Ureter (tissue), 1 donor: ENCODE measurements around the gene TRIM13. TPM values are rescaled to one million over a fixed set of nuclear protein-coding genes. Genes with fewer than 3 reads are reported as not detected.
"Not testable (repeated sequence)": the region's sequence is repeated elsewhere in the genome, so short reads cannot be mapped to it uniquely, and the experiment has no call there.

Source experiments
- DNase-seq: peaks from one replicate; pipeline ENCODE4 v3.0.0-alpha.2; 2020; ENCODE audit warnings: low spot score
- total RNA-seq: library from RNA; stranded (reverse); gene quantifications from one replicate; pipeline ENCODE4 v1.2.4, GENCODE V29; 2023
- donor health status: DM: yes; HTN: yes; CAD: no.

Gene TRIM13
- total RNA-seq = 29.5 TPM

DNA sequence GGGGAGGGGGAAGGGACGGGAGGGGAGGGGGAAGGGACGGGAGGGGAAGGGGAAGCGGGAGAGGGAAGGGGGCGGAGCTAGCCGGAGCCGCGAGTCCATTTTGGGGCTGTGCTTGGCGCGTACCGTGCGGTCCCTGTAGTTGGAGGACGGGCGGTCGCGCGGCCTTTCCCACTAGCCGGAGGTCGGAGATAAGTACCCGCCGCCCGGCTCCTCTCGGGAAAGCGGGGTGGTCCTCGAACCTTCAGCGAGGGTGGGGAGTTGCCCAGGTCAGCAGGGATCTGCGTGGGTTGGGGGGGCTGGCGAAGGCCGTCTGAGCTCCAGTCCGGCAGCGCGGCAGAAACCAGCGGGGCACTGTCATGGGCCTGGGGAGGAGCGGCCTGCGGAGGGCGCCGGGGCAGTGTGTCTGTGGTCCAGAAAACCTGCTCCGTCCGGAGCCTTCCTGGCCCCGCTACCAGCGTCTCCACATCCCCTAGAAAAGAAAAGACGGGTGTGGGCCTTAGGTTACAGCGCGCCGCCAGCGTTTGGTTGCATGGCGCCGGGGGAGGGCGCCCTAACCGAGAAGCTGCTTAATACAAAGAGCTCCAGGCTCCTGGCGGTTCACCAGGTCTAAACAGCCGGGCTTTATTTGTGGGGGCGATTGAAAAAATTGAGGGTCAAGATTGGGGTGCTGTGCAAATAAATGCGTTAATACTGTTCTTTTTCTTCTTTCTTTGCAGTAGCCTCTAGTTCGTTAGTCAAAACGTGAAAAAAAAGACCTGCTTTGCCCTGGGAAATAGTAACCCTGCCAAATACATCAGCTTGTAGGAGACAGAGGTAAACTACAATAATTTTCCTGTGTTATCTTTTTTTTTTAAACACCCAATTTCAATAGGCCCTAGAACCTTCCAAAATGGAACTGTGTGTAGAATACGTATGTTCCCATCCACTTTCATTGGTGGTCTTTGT is at the start of gene TRIM13:
TRIM13 (plus strand) TSS at position 92 of the 945 bp plus-strand sequence. CDS start 14,899 bp downstream, outside the sequence.
- DNase-seq = peak; percentile 91

DNA sequence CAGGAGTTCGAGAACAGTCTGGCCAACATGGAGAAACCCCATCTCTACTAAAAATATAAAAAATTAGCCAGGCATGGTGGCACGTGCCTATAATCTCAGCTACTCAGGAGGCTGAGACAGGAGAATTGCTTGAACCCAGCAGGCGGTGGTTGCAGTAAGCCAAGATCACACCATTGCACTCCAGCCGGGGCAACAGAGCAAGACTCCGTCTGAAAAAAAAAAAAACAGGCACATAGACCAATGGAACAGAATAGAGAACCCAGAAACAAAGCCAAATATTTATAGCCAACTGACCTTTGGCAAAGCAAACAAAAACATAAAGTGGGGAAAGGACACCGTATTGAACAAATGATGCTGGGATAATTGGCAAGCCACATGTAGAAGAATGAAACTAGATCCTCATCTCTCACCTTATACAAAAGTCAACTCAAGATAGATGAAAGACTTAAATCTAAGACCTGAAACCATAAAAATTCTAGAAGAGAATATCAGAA is 48.0 kb upstream of the TRIM13 start:
- not testable (repeated sequence) for DNase-seq

GRCh38 chr13:49951754-49952535 is 44.9 kb upstream of the TRIM13 start:
- DNase-seq = no peak

- DNase-seq = no peak
Measured at GRCh38 chr13:49953560-49953959, 43.3 kb upstream of the TRIM13 start.

GRCh38 chr13:49954674-49955455 is 42.0 kb upstream of the TRIM13 start:
- DNase-seq = no peak

DNA sequence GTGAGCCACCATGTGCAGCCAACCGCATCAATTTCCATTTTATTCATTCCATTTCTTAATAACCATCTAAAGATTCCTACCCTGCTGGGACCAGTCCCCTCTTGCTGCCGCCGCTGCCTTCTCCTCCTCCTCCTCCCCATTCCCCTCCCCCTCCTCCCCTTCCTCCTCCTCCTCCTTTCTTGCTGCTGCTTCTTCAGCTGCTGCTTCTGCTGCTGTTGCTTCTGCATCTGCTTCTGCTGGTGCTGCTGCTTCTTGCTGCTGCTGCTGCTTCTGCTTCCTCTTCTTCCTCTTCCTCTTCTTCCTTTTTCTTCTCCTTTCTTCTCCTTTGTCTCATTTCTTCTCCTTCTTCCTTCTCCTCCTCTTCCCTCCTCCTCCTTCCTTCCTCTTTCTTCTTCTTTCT is 40.7 kb upstream of the TRIM13 start:
- DNase-seq = no peak

DNA sequence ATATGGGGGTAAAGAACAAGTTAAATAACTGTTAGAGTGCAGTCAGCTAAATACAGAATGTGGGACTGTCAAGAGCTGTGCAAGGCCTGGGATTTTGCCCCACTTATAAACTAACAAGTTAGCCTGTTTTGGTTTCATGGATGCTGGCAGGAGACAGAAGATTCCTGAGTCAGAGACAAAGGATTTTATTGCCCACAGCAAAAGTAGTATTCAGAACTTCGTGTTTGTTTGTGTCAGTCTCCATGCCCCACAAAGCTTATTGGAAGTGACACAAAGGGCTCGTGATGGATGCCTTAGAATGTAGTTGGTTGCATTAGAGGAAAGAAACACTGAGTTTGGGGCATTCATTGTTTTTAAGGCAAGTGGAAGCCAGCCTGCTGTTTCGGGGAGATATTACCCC is 38.5 kb upstream of the TRIM13 start:
- DNase-seq = no peak

DNA sequence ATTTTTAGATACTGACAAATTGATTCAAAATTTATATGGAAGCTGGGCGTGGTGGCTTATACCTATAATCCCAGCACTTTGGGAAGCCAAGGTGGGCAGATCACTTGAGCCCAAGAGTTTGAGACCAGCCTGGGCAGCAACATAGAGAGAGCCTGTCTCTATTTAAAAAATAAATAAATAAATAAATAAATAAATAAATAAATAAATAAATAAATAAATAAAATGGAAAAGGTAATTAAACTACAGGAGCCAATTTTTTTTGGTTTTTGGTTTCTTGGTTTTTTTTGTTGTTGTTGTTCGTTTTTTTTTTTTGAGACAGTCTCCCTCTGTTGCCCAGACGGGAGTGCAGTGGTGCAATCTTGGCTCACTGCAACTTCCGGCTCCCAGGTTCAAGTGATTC is 29.4 kb upstream of the TRIM13 start:
- DNase-seq = no peak

GRCh38 chr13:49972709-49973108 is 24.1 kb upstream of the TRIM13 start:
- DNase-seq = no peak

GRCh38 chr13:49975826-49976225 is 21.0 kb upstream of the TRIM13 start:
- no peak for DNase-seq

DNA sequence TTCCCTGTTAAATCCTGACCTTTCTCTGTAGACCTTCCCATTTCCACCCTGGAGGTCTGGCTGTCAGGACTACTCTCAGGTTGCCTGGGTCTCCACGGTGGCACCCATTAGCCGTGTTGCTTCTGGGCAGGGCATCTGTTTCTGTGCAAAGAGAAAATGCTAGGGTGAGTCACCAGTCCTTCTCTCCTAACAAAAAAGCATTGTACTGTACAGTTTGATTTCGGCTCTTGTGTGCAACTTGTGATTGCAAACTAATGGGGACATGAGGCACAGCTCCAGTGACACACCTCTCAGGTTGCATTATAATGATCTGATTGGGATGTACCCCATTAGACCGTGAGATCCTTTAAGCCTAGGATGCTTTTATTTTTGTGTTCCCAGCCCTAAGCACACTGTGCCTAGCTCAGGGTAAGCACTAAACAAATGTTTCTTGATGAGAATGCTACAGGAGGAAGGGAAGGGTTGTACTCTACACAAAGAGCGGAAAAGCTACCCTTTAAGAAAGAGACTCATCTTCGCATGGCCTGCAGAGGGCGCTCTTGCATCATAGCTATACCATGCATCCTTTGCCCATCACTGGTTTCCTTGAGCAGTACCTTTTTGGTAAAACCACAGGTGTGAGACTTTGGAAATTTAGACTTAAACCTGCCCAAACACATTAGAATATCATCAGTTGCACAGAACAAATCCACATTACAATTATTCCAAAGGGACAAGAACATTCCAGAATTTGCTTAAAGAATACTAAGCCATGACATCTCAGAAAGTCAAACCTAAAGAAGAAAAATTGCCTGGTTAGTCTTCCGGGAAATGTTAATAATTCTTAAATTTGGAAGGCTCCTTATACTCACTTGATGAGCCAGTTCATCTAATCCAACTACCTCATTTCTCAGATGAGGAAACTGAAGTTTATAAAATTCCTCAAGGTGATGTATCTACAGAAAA is 20.3 kb upstream of the TRIM13 start:
- peak; percentile 72 for DNase-seq

DNA sequence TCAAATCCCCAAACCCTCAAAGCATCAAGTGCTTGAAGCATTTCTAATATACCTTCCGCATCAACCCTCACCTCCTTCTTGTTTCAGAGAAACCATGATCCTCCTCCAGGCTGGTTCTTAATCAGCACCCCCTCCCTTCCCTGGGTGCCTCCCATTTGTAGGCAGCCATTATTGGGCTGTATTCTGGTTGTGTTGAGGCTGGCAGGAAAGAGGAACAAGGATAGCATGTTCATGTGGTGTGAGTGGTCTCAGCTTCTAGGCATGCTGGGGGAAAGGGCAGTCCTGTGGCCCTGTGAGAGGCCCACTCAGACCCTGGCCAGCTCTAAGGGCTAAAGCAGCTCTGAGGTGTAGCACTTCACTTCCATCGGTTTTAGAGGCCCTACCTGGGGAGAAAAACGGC is 18.9 kb upstream of the TRIM13 start:
- no peak for DNase-seq

DNA sequence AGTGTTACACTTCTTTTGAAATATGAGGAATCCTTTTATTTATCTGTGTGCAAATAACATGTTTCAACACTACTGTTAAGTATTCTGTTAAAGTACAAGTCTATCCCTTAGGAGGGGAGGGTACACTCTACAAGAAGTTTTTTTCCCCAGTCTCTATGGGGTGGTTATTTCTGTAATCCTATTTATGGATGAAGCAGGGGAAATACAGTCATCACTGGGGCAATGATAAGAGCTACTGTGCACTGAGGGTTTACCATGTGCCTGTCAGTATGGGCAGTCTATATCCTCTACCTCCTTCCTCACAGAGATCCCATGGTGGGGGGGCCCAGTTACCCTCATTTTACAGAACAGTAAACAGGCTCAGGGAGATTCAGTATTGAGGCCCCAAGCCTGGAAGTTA is 16.6 kb upstream of the TRIM13 start:
- DNase-seq = no peak

GRCh38 chr13:49985129-49985528 is 11.7 kb upstream of the TRIM13 start:
- no peak for DNase-seq

DNA sequence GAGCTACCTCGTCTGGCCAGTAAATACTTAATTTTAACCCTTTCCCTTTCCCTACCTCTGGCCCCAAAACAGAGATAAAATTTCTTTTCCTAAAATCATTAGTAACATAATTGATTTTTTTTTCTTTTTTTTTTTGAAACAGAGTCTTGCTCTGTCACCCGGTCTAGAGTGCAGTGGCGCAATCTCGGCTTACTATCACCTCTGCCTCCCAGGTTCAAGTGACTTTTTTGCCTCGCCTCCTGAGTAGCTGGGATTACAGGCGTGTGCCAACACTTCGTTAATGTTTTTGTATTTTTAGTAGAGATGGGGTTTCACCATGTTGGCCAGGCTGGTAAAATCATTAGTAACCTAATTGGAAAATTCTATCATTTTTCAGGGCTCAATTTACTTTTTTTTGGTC is 10.4 kb upstream of the TRIM13 start:
- DNase-seq = no peak

DNA sequence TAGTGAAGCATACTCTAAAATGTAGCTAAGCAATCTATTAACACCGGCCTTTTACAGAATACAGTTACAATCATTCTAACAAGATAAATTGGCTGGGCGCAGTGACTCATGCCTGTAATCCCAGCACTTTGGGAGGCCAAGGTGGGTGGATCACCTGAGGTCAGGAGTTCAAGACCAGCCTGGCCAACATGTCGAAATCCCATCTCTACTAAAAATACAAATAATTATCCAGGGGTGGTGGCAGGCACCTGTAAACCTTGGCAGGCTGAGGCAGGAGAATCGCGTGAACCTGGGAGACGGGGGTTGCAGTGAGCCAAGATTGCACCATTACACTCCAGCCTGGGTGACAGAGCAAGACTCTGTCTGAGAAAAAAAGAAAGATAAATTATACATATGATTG is 6.2 kb upstream of the TRIM13 start:
- not testable (repeated sequence) for DNase-seq

DNA sequence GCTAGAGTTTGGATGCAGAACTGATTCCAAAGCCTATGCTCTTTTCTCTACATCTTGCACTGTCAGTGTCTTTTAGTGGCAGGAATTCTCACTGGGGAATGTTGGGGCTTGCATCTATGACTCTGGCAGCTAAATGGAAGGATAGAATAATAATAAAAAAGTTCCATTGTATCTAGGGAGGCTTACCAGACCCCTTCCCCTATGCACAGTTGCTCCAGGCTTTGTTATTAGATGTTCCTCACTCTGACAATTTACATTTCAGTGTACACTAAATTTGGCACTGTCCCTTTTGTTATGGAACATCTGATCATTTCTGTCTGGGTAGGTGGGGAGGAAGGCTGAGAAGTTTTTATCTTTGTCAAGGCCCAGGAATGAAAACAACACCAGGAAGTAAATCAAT is 3.7 kb upstream of the TRIM13 start:
- DNase-seq = no peak

DNA sequence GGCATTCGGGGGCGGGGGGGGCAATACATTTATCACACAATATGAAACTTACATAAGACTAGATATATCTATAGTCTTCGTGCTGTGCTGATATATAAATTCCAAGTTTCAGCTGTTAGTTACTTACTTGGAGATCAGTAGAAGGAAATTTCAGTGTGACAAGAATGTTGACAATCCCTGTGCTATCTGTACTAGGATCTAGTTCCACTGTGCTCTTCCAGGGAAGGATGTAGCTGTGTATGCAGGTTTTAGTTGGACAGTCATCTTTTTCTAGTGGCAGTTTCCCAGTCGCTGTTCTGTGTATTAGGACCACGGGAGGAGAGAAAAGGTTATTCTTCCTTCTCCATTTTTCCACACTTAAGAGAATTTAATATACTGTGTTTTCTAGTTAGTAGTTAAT is 3.2 kb upstream of the TRIM13 start:
- DNase-seq = no peak

GRCh38 chr13:49995625-49996101 is 1.2 kb upstream of the TRIM13 start:
- no peak for DNase-seq

- peak; percentile 93 for DNase-seq
Measured at GRCh38 chr13:49996161-49996915, 504 bp upstream of the TRIM13 start.
